ENCODE measurements around the gene TYK2.
A peak's percentile ranks its signal among the peaks of the same experiment; 100 is the strongest.
"Not testable (repeated sequence)": the region's sequence is repeated elsewhere in the genome, so short reads cannot be mapped to it uniquely, and the experiment has no call there.

TYK2 gene

DNA sequence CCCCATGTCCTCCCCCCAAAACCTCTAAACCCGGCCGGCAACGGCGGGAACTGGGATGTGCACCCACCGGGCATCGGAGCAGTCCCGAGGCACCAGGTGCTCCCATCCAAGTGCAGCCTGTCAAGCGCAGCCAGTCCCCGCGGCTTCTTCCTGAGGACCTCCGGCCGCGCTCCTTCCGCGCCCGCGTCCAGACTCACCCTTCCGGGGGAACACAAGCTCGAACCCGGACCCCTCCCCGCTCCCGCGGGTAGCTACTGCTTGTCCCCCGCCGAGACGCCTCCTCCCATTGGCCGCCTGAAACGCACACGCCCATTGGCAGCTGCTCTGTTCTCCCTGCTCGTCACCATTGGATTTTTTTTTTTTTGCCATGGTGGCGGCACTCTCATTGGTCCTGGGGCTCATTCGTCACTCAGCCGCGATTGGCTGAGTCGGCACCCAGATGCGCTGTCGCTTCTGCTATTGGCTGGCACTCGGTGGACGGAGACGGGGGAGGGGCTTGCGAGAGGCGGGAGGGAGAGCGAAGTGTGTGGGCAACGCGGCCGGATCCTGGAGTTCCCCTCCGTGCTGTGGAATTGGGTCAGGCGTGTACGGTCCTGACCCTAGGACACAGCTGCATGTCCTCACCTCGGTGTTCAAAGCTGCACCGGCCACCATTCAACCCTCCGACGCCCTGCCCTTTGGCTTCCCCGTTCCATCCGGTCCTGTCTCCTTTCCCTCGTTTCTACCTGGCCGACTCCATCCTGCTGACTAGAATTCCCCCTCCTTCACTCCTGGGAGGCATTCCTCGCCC lies at the start of gene TYK2:
Gene TYK2 (minus strand): TSS at position 260 of the 790 bp plus-strand sequence. CDS start 2,166 bp downstream, outside the sequence.
- DNase-seq (ENCODE audit: low read depth): peak; percentile 95

DNA sequence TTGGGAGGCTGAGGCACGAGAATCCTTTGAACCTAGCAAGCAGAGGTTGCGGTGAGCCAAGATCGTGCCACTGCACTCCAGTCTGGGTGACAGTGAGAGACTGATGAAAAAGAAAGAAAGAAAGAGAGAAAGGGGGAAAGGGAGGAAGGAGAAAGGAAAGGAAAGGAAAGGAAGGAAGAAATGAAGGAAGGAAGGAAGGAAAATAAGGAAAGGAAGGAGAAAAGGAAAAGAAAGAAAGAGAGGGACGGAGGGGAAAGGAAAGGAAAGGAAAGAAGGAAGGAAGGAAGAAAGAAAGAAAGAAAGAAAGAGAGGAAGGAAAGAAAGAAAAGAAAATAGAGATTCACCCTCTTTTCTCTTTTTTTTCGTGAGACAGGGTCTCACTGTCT lies 48.6 kb upstream of the TYK2 start:
- no peak for DNase-seq (ENCODE audit: low read depth)

DNA sequence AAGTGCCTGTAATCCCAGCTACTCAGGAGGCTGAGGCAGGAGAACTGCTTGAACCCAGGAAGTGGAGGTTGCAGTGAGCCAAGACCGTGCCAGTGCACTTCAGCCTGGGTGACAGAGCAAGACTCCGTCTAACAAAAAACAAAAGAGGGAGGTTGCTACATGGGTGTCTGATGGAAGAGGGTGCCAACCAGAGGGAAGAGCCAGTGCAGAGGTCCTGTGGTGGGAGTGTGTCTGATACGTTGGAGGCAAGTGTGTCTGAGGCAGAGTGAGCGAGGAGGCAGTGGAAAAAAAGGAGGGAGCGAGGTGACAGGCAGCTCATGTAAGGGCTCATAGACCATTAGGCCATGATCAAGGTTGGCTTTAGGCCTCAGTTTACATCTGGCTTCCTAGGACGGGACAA lies 46.8 kb upstream of the TYK2 start:
- DNase-seq (ENCODE audit: low read depth): no peak

DNA sequence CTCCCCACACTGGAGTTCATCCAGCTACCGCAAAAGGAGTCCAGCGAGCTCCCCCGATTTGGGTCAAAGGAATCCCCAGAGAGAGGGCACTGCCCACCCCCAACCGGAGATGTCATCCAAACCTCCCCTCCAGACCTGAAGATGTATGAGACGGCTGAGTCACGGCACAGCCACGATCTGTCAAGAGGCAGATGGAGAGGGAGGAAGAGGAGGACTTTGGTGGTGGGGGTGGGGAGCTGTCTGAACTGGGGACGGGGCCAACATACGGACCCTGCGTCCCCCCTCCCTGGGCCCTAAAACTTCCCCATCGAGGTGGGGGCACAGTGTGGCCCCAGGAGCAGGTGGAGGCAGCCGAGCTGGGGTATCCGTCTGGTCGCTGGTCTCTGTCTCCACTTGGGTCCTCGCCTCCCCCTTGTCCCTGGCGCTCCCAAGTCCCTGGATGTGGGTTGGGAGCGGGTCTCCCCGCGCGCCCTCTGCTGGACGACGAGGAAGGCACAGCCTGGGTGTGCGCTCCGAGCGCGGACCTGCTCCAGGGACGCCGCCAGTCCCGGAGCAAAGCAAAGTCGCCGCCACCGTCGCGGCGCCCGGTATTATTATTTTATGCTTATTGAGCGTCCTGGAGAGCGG lies 43.8 kb upstream of the TYK2 start:
- DNase-seq (ENCODE audit: low read depth): peak; percentile 63

DNA sequence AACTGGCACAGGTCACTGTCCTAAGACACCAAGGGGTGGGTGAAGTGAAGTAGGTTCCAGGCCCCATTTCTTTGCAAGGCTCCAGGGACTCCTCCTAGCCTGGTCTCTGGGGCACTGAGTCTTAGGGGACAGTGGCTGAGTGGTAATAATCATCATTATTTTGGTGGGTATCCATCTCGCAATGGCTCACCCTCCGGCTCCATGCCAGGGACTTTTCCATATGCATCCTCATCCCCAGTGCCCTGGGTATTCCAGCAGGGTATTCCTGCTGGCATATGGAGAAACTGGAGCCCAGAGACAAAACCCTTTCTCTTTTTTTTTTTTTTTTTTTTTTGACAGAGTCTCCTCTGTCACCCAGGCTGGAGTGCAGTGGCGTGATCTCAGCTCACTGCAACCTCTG lies 42.5 kb upstream of the TYK2 start:
- no peak for DNase-seq (ENCODE audit: low read depth)

DNA sequence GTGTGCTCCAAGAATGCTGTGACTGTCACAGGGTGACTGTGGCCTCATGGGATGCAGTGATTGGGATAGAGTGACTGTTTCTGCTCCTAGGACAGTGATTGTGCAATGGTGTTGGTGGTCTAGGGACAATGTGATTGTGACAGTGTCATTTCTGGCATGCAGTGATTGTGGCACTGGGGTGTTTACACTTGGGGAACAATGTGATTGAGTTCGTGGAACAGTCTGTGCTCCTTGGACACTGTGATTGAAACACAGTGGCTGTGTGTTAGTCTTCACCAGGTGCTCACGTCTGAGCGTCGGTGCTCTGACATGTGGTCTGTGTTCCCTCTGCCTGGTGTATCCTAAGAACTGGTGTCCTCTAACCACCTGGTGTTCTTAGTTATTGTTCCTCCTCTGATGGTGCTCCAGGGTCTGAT lies 41.7 kb upstream of the TYK2 start:
- no peak for DNase-seq (ENCODE audit: low read depth)

DNA sequence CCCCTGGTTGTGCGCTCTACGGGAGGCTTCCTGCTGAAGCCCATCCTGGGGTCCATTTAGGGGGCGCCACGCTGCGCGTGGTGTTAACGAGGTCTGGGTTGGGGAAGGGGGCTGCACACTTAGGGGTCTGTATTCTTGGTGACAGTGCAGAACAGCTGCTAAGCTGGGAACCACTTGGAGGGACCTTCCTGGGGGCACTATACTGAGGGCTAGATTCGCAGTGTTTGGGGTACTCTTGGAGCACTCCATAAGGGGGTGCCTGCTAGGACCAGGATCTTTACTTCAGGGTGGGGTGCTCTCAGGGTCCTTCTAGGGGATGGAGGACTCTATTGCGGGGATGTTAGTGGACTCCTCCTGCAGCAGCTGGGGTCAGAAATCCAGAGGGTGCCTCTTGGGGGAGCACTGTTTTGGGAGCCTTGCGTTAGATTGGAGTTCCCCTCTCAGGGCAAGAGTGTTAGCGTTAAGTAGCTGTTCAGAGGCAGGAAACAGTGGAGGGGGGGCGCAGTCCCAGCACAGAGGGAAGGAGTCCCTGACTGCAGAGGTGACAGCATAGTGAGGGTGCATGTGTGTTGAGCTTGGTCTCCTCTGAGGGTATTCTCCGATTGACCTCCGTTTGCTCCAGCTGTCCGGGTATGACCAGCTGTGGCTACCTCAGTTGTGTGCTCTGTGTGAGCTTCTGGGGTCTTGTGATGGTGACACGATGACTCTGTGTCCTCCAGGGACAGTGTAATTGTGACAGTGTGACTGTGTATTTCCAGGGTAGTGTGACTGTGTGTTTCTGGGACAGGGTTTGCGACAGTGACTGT lies 41.1 kb upstream of the TYK2 start:
- no peak for DNase-seq (ENCODE audit: low read depth)

DNA sequence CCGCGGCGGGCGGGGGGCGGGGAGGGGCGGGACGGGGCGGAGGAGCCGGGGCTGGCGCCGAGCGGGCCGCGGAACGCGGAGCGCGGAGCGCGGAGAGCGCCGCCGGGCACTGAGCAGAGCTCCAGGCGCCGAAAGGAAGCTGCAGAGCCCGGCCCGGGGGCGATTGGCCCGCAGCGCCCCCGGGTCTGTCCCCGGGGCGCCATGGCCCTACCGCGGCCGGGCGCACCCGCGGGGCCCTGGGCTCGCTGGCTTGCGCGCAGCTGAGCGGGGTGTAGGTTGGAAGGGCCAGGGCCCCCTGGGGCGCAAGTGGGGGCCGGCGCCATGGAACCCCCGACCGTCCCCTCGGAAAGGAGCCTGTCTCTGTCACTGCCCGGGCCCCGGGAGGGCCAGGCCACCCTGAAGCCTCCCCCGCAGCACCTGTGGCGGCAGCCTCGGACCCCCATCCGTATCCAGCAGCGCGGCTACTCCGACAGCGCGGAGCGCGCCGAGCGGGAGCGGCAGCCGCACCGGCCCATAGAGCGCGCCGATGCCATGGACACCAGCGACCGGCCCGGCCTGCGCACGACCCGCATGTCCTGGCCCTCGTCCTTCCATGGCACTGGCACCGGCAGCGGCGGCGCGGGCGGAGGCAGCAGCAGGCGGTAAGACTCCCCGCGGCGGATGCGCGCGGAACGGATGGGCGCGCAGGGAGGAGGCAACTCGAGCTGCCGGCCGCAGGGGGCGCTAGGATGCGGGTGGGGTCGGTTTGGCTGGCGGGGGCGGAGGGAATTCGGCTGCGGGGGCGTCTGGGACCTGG lies 40.3 kb upstream of the TYK2 start, which contains the start of gene PDE4A:
Gene PDE4A (plus strand): TSS at position 95 of the 796 bp plus-strand sequence. CDS start 227 bp downstream, at position 322.
- no peak for DNase-seq (ENCODE audit: low read depth)

DNA sequence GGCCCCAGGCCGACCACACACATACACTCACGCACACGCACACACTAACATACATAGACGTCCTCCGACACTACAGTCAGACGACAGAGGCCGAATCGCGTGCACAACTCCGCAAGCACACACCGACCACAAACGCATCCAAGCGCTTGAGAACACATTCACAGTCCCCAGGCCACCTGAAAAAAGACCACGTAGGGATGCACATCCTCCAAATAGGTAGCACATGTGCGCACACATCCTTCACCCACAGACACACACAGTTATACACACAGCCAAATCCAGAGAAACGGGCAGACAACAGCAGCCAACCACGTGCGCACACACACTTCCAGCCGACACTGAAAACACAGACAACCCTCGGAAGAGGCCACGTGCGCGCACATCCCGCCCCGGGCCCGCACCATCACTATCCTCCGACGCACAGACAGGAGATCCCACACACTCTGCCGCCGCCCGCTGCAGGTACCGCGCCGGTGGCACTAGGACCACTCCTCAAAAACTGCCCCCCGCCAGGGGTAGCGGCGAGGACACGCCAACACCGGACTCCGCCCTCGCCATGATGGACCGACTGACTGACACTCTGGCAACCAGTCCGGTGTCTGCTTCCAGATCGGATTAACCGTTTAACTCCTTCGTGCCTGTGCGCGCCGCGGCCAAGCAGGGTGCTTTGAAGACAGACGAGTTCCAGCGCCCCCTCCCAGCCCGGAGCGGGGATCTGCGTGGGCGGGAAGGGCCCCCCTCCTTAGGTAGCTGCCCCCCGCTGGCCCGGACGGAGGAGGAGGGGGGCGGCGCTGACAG lies 39.5 kb upstream of the TYK2 start:
- DNase-seq (ENCODE audit: low read depth): no peak

DNA sequence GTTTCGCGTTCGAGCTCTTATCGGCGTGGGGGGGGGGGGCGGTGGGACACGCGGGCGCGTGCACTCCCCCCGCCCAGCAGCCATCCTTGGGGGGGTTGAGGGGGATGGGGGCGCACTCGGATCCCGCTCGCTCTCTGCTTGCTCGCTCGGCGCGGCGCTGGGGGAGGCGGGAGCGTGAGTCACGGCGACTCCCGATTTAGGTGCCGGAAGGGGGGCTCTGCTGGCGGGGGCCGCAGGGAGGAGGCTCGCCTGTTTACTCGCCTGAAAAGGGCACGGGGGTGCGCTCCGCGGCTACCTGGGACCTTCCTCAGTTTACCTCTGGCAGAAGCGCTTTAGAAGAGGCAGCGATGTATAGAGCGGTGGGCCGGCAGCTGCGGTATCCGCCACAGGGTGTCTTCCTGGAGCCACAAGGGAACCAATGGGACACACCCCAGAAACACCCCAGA lies 38.9 kb upstream of the TYK2 start:
- no peak for DNase-seq (ENCODE audit: low read depth)

DNA sequence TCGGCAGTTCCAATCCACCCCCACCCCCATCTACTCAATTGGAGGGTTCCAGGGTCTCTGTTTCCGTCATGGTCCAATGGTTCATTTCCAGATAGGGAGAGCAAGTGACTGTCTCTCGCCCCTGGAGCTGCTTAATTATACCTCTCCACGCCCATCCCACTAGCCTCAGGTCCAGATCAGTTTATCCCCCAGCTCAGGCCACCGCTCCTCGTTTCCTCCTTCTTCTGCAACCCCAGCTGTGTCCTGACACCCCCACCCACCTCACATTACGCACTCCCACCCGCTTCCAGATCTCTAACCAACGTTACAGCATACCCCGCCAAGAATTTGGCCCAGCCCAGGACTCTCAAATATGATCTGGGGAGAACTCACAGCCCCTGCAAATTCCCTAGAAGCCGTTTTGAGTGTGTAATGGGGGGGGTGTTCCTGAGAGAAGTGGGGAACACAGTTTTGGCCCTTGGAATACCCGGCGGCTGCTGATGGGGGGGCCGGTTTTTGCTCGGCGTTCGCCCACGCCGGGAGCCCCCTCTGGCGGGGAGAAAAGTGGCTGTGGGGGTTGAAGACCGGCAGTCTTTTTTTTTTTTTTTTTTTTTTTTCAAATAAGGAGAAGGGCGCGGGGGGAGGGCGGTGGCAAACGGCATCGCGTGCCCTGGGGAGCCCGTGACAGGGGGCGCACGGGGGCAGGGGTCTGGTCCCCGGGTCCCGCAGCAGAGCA lies 38.3 kb upstream of the TYK2 start:
- no peak for DNase-seq (ENCODE audit: low read depth)

DNA sequence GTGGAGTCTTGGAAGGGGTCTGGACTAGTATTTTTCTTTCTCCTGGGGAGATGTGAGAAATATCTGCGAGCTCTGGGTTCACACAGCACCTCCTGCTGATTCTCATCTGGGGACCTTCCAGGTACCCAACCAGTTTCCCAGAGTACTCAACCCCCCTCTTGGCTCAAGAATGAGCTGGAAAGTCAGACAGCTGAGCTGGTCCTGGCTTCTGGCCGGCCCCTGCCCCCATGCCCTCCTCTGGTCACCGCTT lies 37.8 kb upstream of the TYK2 start:
- no peak for DNase-seq (ENCODE audit: low read depth)

DNA sequence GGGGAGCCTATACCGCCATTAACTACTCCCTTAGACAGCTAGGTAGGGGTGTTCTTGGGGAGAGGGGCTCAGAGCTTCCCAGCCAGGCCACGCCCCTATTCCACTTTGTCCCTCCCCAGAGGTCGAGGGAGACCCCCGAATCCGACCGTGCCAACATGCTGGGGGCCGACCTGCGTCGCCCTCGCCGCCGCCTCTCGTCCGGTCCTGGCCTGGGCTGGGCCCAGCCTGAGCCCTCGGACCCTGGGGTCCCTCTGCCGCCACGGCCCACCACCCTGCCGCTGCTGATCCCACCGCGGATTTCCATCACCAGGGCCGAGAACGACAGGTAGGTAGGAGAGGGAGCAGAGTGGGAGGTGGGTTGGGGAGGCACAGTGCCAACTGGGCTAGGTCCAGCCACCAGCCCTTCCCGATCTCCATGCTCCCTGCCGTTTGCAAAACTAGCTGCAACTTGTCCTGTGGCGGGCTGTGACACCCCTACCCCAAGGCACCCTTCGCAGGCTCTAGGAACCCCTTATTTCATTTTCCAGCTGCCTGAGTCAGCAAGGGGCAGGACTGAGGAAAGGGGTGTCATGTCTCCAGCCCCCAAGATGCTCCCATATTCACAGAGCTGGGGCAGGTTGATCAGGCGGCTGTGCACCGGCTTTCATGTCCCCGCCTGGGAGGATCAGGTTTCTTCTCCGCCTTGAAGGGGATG lies 37.3 kb upstream of the TYK2 start:
- no peak for DNase-seq (ENCODE audit: low read depth)

DNA sequence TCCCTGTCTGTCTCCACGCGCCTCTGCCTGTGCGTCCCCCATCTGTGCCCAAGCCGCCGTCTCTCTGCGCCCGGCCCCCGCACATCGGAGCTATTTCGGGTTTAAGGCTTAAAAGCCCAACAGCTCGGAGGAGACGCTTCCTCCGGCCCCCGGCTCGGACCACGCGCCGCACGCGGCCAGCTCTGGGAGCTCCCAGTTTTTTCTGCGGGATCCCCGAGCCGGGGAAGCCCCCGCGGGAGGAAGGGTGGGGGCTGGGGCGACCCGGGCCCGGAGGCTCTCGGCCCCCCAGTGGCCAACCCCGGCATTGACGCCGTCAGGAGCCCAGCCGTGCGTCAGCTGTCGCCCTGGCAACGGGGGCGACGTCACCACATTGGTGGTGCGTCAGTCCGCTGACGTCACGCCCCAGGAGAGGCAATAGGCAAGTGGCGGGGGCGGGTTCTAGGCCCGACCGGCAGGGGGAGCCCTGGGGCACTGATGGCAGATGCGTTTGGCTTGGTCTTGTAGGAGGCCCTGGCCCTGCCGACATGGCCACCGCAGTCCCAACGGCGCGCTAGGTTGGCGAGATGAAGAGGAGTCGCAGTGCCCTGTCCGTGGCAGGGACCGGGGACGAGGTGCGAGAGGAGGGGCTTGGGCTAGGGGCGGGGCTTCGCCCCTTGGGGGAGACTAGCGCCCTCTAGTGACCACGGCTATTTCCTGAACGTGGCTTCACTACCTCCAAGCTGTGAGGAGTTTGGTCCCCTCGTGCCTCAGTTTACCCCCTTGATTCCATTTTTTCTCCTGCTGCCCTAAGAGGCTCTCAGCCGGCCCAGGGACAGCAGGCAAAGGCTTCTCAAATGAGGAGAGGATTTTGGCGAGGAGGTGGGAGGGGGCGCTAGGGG lies 36.2 kb upstream of the TYK2 start:
- DNase-seq (ENCODE audit: low read depth): peak; percentile 86

DNA sequence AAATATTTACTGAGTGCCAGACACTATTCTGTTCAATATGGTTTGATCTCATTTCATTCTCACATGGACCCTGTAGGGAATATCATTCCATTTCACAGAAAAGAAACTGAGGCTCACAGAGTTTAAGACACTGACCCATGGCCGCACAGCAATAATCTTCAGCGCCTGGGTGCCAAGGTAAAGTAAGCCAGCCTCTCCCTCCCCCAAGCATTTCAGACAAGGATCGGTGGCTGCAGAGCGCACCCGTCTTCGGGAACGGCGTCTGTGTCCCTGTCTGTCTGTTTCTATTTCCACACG lies 35.7 kb upstream of the TYK2 start:
- no peak for DNase-seq (ENCODE audit: low read depth)

DNA sequence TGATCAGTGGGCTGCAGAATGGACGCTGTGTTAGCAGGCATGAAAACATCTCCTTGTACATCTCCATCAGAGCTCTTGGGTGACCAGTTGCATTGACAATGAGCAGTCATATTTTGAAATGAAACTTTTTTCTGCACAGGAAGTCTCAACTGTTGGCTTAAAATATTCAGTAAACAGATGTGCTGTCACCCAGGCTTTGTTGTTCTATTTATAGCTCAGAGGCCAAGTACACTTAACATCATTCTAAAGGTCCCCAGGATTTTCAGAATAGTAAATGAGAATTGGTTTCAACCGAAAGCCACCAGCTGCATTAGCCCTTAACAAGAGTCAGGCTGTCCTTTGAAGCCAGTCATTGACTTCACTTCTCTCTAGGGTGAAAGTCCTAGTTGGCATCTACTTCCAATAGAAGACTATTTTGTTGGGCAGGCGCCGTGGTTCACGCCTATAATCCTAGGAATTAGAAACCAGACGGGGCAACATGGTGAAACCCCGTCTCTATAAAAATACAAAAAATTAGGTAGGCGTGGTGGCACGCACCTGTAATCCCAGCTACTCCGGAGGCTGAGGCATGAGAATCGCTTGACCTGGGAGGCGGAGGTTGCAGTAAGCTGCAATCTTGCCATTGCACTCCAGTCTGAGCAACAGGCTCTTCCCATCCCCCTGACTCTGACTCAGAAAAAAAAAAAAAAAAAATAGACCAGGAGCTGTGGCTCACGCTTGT lies 32.0 kb upstream of the TYK2 start:
- DNase-seq (ENCODE audit: low read depth): no peak

DNA sequence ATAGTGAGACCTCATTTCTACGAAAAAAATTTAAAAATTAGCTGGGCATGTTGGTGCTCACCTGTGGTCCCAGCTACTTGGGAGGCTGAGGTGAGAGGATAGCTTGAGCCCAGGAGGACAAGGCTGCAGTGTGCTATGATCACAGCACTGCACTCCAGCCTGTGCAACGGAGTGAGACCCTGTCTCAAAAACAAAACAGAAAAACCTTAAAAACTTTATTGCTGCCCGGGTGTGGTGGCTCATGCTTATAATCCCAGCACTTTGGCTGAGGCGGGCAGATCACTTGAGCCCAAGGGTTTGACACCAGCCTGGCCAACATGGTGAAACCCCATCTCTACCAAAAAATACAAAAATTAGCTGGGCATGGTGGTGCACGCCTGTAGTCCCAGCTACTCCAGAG lies 30.9 kb upstream of the TYK2 start:
- DNase-seq (ENCODE audit: low read depth): not testable (repeated sequence)

DNA sequence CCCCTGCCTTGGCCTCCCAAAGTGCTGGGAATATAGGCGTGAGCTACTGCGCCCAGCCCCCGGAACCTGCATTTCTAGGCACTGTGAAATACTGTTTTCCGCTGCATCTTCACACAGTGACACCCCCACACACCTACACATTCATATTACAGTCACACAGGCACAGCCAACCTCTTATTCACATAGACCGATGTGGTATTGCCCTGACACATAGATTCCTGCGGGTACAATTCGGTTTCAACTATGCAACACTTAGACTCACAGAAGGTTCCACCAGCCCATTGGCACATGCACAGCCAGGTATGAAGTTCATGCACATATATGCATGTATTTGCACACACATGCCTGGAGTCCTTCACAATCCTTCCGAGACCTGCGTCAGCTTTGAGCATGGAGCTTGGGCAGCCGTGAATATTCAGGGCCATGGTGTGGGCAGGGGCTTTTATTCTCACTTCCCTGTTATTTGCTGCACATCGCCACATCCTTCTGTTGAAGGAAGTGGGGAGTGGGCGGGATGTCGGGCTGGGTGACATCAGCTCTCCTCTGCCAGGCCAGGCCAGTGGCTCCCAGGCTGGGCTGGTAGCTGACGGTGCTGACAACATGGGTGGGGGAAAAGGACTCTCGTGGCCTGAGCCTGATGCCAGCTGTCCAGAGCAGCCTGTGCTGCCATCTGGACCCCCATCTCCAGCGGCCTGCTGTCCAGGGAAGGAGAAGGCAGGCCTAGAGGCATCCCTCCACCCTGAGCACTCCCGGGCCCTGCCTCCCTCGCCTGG lies 28.3 kb upstream of the TYK2 start:
- no peak for DNase-seq (ENCODE audit: low read depth)

Data from activated T-cell treated with anti-CD3 and anti-CD28 coated beads for 1 hour (primary cell).